Body of pancreas (tissue), 4 donors: ENCODE measurements around the gene PRKAG2.

Experiments used
- POLR2A ChIP-seq, 3 donors: fragments of 450-650 bp; IDR thresholded peaks; one replicate each; pipeline ENCODE4 v1.6.1; 2016; ENCODE audit warnings: antibody characterized with exemption in 3 of 3, mild to moderate bottlenecking in 2 of 3
- TF ChIP-seq, protein P1 (sequence below), 7 experiments: fragments of 450-650 bp in 4 of 7; fragments of 200-600 bp in 3 of 7; sonication (generic) in 3 of 7; IDR thresholded peaks; one replicate each; pipeline ENCODE4 v1.5.1; 2016 to 2019; ENCODE audit warnings: antibody characterized with exemption in 7 of 7

DNA sequence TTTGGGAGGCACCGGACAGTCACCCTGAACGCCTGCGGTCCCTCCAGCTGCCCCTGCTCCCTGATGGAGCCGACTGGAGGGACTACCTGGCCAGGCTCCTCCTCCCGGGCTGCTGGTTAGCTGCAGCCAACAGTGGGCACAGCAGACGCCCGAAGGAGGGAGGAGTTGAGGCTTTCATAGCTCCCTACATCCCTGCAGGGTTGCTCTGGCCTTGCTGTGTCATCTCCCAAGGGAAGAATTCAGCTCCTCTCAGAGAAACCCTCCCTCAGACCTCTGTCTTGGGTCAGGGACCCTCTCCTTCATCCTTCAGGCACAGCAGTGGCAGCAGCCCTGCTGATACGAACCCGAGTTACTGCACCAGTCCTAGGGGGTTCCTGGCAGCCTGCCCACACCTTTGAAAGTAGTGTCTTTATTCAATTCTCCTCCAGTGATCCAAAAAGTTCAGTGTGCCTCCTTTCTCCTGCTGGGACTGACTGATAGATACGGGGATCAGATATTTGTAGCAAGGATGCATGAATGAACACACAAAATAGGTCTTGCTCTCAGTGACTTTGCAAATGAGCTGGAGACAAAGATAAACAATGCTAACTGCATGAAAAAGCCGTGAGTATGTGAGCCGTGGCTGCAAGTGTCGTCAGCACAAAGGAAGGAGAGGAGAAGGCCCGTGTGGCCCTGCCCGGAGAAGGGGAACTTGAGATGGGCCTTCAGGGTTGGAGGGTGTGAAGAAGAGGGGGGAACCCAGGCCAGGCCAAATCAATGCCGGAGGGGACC lies 136.6 kb downstream of the PRKAG2 start:
- no peak for TF ChIP-seq POLR2A (IDR thresholded peaks at IDR 0.05)
- TF ChIP-seq, protein P1, sequence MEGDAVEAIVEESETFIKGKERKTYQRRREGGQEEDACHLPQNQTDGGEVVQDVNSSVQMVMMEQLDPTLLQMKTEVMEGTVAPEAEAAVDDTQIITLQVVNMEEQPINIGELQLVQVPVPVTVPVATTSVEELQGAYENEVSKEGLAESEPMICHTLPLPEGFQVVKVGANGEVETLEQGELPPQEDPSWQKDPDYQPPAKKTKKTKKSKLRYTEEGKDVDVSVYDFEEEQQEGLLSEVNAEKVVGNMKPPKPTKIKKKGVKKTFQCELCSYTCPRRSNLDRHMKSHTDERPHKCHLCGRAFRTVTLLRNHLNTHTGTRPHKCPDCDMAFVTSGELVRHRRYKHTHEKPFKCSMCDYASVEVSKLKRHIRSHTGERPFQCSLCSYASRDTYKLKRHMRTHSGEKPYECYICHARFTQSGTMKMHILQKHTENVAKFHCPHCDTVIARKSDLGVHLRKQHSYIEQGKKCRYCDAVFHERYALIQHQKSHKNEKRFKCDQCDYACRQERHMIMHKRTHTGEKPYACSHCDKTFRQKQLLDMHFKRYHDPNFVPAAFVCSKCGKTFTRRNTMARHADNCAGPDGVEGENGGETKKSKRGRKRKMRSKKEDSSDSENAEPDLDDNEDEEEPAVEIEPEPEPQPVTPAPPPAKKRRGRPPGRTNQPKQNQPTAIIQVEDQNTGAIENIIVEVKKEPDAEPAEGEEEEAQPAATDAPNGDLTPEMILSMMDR (IDR thresholded peaks at IDR 0.05) = no peak
